Measurements from ENCODE around the gene TEX44.

The TEX44 gene

DNA sequence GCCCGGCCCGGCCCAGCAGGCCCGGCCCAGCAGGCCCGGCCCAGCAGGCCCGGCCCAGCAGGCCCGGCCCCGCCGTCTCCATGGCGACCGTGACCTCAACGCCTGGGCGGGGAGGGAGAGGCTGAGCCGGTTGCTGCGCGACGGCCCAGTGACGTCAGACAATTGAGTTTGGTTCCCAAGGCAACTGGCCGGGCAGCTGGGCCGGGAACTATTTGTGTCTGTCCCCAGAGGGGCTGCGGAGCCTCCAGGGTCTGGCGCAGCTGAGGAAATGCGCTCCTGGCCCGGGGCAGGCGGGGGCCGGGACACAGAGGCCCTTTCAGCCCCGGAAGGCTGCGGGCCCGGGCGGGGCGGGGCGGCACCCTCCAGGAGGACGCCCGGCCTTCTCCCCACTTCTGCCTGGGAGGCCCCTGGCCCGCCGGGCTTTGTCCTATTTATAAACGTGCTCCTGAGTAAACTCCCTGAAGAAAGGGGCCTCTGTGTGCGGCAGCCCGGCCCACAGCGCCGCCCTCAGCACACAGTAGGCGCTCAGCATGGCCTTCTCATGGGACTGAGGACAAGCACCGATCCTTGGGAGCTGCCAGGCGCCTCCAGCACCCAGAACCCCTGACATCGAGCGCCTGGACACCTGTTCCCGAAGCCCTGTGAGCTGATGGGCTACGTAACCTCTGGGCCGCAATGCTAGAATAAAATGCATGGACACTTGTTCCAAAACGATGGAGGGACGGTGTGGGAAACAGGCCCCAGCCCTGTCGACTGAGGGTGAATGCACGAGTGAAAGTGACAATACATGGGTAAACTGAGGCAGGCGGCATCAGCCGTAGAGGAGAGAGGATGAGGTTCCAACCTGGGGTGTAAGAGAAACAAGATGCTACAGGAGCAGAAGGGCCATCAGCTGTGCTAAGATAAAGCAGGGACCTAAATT is 12.3 kb downstream of the TEX44 start:
- DNase-seq (ENCODE audit: low read depth, low spot score) = peak; percentile 94

DNA sequence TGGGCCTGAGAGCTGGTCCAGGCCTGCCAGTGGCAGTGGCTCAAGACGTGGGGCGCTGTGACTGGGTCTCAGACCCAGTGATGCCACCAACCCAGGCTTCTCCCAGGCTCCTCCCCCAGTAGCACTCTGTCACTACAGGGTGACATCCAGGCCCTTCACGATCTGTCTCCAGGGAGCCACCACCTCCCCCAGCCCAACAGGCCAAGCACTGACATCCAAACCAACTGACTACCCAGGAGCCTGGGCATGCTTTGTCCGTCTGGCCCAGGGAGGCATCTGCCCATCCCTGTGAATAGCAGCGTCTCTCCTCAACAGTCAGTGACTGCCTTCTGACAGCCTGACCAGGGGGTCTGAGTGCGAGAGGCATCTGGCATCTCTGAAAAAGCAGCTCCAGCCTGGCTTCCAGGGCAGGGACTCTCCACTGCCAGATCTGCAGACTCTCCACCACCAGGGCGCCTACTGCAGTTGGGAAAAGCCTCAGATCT is 13.0 kb downstream of the TEX44 start:
- no peak for DNase-seq (ENCODE audit: low read depth, low spot score)

DNA sequence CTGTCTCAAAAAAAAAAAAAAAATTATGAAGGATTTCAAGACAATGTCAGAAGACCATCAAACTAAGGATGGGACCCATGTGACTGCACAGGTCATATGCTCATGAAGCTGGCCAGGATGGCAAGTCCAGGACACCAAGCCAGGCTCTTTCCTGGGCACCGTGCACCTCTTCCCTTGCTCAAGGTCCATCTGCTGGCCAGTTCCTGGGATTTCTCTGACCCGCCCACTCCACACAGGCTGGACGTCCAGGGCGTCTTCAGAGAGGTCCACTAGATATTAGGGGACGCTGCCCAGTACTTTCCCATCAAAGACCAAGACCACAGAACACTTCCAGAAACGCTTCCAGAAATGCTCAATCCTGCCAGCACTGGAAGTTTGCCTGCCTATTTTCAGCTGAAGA is 14.3 kb downstream of the TEX44 start:
- DNase-seq (ENCODE audit: low read depth, low spot score) = no peak

DNA sequence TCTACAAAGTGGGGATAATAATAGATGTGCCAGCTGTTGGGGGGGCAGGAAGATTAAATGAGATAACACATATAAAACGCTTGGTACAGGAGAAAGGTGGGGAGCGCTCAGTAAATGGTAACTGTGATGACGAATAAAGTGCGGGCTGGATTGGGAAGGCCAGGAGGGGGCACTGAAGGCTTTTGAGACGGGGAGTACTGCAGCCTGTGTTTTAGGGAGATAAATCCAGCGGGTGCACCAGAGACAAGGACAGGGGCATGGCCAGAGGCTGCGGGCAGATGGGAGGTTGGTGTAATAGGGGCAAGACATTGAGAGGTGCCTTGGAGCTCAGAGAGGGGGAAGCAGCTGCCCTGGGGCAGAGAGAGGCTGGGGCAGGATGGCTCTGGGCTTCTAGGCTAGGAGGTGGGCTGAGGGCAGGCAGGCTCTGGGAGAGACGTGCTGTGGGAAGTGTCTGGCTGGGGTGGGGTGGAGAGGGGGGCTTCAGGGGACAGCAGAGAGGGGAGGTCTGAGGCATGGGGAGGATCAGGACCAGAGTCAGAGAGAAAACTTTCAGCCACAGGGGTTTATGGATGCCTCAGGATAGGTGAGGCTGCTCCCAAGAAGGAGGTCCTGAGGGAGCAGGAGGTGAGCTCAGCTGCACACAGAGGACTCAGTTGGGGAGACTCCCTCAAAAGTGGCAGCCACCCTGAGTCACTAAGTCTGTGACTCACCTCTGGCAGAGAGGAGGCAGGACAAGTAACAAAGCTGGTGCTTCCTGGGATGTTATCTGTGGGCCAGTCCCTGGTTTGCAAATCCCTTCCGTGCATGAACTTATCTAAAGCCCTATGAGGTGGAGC is 18.8 kb downstream of the TEX44 start:
- DNase-seq (ENCODE audit: low read depth, low spot score) = no peak

DNA sequence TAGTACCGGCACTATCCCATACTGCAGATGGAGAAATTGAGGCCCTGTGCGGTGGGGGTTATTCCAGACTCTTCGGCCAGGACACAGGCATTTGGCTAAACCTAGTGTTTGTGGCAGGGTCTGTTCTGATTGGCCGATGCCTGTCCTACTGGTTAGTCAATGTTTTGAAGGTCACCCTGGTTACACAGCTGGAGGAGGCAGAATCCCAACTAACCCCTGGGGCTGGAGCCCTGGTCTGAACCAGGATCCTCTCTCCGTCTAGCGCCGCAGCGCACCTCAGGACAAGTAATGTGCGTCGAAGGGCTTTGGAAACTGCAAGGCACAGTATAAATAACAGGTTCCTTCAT is 19.4 kb downstream of the TEX44 start:
- peak; percentile 79 for DNase-seq (ENCODE audit: low read depth, low spot score)

DNA sequence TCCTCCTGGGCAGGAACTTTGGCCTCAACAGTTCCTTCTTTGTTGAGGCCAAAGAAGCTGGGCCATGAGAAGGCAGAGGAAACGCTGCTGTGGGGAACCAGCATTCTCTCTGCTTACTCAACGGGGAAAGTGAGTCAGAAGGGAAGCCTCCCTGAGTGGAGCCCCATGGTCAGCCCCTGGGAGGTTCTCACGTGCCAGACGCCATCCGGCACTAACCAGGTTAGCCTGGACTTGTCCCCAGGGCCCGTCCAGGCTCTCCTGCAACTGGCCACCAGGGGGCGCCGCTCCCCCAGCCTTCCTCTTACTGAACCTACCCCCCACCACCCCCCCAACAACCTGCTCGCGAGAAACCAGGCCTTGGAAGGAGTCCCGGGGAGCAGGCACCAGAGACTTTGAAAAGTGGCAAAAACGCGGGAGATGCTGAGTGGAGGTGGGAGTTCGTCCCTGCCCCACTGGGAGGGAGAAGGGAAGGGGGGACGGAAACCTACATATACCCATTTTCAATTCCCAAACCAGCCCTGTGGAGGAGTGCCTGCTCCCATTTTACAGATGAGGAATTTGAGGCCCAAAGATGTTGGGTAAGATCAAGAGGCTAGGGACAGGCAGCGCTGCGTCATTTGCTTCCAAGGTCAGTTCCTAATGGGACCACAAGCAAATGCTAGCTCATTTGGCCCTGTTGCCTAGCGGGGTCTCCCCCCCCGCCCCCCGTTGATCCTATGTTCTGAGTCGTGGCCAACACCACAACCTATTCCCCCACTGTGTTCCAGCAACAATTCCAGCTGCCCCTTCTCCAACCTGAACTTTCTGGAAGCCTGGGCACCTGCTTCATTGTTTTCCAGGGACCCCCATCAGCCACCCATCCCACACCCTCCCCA is 20.0 kb downstream of the TEX44 start:
- peak; percentile 83 for DNase-seq (ENCODE audit: low read depth, low spot score)

DNA sequence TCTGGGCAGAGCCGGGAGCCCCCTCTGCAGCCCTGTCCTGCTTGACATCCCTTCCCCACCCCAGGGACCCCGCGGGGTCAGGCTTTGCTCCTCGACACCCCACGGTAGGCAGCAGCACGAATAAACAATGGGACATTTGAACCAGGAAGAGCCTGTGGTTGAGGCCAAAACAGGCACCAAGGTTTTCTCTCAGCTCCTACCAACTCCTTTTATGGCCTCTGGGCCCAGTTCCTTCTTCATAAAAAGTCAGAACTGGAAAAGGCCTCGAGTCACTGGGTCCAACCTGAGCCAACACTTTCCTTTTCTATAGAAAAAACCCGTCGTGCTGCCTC is 20.6 kb downstream of the TEX44 start:
- DNase-seq (ENCODE audit: low read depth, low spot score) = no peak

DNA sequence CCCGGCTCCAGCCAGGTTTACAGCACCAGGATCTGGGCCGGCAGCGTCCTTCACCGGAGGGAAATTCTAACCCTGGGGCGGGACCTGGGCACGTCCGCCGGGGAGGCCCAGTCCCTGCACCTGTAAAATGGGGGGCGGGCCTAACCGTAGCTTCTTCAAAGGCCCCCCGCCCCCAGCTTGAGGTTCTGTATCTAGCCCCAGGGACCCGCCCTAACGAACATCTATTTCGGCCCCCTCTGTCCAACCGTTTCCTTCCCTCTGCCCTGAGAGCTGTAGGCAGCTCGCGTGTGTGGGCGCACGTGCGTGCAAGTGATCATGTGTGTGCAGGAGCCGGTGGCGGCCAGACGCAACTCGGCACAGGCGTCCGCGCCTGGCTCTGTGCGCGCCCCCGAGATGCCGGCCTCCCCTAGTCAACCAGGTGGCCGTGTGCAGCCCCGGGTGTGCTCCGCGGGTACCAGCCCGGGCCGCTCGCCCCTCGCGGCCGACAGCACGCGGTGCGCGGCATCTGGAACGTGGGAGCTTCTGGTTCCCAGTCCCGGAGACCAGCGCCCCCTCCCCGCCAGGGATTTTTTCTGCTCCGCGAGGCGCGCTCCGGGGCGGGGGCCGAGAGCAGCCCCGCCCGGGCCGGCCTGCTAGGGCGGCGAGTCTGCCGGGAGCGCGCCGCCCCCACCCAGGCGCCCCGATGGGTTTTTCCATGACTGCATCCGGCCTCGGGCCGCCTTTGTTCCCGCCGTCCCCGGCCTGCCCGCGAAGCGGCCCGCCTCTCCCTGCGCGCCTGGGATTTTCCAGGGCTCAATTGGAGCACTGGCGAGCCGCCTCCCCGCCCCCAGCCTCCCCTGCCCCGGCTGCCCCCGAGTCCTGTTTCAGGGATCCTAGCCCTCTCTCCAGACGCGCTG is 21.2 kb downstream of the TEX44 start:
- DNase-seq (ENCODE audit: low read depth, low spot score) = peak; percentile 55

DNA sequence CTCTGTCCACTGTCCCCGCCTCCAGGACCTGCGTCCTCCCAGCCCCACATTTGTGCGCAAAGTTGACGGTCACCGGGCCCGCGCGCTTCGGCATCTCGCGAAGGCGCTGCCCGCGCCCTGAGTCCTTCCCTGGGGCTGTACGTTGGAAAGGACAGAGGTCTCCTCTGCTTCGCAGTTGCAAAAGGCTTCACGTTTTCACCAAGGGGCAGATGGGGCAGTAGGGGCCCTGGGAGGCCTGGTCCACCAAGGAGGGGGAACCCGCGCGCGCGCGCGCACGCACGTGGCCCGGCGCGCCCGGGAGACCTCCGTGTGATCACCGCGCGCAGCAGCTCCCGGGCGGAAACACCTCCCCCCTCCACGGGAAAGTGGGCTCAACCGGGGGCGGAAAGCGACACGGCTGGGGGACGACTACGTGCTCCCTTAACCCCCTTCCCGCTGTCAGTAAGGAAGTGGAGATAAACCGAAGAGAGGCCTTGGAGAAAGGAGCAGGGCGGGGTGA is 21.9 kb downstream of the TEX44 start:
- DNase-seq (ENCODE audit: low read depth, low spot score) = no peak

DNA sequence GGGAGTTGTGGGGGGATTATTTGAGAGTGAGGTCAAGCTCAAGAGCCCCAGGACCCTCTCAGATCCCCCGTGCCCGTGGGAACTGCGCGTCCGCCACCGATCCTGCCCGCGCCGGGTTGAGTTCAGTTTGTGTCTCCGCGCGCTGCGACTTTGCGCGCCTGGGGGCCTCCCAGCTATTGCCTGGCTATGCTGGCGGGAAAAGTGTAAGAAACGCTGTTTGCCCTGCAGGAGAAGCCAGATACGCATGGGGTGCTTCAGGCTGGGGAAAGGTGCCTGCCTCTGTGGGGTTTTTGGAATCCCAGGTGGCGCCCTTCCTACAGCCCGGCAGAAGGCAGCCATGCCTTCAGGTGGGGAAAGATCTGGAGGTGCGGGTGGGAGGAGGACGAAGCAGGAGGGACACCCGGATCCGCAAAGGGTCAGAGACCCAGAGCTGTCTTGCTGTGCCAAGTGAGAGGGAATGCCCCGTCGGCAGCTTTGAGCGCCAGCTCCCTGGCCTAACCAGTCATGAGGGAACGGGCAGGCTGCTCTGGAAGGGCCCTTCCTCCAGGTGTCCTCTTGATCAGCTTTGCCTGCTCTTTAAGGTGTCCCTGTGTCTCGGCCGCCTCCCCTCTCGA is 22.5 kb downstream of the TEX44 start:
- no peak for DNase-seq (ENCODE audit: low read depth, low spot score)

DNA sequence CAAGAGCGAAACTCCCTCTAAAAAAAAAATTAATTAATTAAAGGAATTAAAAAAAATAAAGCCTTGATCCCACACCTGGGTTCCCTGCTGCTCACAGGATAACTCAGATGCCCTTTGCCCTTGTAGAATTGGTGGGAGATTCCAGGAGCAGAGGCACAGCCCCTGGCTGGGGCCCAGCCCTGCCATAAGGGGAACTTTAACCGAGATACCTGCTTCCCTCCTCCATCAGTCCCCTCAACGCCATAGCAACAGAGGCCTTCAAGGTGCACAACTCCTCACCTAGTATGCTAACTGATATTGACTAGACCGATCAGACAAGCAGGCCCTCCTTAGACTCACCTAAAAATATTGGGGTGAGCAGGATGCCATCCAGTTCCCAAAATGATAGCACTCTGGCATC is 23.6 kb downstream of the TEX44 start:
- no peak for DNase-seq (ENCODE audit: low read depth, low spot score)

DNA sequence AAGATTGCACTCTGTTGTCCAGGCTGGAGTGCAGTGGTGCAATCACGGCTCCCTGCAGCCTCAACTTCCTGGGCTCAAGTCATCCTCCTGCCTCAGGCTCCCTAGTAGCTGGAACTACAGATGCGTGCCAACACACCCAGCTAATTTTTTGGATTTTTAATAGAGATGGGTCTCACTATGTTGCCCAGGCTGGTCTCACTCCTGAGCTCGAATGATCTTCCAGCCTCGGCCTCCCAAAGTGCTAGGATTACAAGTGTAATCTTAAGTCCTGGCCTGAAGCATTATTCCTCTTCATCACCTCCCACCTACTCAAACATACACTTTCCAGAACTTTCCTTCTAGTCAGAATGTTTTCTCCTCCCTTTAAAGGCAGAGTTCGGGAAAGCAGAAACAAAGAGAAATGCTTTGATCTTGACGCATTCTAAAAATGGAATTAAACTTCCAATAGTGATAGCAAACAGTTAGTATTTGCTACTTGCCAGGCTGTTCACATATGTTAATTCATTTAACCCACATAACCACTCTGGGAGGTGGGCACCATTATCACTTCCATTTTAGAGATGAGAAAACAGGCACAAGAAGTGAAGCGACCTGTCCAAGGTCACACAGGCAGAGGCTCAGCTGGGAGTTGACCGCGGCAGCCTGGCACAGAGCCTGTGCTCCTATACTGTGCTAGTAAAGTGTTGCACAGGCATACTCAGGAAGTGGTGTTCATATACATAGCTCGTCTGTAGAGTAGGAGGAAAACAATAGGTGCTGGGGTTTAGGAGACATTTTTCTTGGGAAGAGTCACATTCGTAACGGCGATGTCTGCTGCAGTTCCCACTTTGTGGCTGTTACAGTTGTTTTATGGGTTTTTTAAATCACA is 24.6 kb downstream of the TEX44 start:
- no peak for DNase-seq (ENCODE audit: low read depth, low spot score)

DNA sequence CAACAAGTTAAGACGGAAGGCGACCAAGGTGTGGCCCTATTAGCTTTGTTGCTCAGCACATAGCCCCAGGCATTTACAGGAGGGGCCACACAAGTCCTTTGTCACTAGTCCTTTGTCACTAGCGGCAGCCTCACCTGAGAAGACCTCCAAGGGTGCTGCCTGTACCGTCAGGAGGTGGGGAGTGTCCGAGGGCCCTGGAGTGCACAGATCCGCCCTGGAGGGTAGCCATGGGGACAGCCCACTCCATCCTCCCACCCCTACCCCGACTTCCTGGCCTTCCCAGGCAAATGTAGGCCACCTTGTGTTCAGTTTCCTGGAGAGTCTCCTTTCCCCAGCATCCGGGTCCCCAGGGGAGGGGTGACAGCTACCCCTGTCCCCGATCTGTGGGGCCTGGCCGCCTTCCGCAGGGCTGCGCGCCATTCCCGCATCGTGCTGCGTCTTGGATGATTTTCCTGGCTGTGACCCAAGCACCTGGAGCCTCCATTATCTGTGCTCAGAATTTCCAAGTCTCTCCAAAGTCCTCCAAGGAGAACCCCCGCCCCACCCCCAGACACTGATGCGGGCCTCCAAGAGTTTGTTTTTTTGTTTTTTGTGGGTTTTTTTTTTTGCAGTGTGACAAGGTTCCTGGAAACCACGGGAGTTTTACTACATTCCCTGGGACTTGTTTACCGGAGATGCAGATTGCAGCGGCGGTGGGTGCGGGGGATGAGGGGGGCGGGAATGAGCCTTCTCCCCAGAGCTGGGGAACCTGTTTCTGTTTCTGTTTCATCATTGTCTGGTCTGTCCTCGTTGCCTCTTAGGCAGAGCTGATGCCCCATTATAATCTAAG is 28.6 kb downstream of the TEX44 start:
- no peak for DNase-seq (ENCODE audit: low read depth, low spot score)

DNA sequence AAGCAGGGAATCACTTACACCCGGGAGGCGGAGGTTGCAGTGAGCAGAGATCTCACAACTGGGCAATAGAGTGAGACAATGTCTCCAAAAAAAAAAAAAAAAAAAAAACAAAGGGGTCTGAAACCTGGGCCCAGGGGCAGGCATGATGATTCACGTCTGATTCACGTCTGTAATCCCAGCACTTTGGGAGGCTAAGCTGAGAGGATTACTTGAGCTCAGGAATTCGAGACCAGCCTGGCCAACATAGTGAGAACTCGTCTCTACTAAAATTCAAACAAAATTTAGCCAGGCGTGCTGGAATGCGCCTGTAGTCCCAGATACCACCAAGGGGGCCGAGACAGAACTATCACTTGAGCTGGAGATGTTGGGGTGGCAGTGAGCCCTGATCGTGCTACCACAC is 30.3 kb downstream of the TEX44 start:
- no peak for DNase-seq (ENCODE audit: low read depth, low spot score)

DNA sequence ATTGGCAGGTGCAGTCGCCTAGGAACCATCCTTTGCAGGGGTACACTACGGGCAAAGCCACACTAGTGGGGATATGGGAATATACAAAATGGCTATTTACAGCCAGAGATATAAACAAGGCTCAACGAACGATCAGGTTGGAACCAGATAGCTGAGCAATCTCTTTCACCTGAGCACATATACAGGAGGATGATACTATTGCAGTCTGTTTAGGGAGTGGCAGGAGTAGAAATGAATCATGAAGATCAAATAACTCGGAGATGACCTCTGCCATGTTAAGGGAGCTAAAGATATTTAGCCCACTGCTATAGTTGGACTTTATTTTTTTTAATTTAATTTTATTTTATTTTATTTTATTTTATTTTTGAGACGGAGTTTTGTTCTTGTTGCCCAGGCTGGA is 33.8 kb downstream of the TEX44 start:
- DNase-seq (ENCODE audit: low read depth, low spot score) = no peak

DNA sequence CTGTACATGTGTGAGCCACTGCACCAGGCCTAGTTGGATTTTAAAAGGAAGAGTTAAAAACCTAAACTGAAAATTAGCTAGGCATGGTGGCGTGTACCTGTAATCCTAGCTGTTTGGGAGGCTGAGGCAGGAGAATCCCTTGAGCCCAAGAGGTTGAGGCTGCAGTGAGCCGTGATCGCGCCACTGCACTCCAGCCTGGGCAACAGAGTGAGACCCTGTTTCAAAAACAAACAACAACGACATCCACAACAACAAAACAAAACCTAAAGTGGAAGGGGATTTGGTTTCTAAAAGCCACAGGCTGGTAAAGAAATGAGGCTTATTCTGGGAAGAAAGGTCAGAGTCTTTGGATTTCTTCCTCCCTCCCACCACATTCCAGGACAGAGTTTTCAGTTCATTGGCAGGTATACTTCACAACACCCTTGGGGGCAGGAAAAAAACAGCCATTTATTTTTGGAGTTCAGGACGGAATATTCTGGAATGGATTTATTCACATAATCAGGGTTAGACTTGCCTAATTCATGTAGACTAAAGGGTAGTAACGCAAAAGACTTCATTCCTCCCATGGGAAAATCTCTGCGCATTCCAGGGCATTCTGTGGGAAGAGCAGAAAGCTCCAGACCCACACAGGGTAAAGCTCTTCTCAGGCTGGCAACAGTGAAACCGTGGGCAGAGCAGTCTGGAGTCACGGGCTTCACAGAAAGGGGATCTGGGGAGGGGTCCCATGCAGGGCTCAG is 34.9 kb downstream of the TEX44 start:
- DNase-seq (ENCODE audit: low read depth, low spot score) = no peak

DNA sequence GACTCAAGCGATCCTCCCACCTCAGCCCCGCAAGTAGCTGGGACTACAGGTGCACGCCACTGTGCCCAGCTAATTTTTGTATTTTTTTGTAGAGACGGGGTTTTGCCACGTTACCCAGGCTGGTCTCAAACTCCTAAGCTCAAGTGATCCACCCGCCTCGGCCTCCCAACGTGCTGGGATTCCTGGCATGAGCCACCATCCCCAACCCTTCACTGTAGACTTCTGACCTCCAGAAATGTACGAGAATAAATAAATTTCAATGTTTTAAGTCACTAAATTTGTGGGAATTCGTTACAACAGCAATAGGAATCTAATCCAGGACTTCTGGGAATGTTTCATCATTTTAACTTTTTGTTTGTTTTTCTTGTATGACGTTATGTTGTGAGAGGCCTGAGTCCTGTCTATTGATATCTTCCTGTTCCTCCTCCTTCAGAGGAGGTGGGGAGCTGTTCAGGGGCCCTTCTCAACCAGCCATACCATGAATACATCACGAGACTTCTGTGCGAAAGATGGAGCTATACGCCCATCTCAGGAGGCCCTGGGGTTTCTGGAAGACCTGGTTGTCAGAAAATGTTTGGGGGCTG is 40.0 kb downstream of the TEX44 start:
- no peak for DNase-seq (ENCODE audit: low read depth, low spot score)

Measured in smooth muscle cell of the brain vasculature (primary cell).